ENCODE results near the gene SLC12A8.

The SLC12A8 gene

DNA sequence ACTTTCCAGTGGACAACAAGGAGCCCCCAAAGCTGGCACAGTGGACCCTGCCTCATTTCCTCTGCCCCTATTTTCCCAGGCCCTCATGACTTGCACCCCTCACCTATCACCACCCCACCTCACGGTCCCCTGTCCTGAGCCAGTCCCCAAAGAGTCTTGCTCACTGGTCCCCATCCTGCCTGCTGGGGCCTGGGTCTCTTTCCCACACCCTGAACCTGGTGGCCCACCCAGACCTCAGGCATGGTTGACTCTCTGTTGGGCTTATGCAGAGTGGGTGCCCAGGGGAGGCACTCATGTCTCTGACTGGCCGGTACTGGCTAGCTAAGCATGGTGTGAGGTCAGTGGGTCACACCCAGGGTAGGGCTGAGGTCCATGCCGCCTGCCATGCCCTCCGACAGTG, 73.2 kb downstream of the SLC12A8 start:
- H3K9me3 ChIP-seq (ENCODE audit: control insufficient read depth, low read length): no peaks in the 10 kb centered on the region
- H3K4me1 ChIP-seq (ENCODE audit: control insufficient read depth, insufficient read depth, low read depth, low read length): peaks cover 40% of the 10 kb centered on the region
- peak overlapping the region; percentile 97 for H4K91ac ChIP-seq (ENCODE audit: low read length)
- peak overlapping the region; percentile 91 for H2AK5ac ChIP-seq (ENCODE audit: low read length, severe bottlenecking)
- peak overlapping the region; percentile 82 for H2BK120ac ChIP-seq (ENCODE audit: low read depth, low read length)
- no peak overlapping the region for H3K23ac ChIP-seq (ENCODE audit: low read length in 2 of 2)
- H2AFZ ChIP-seq (ENCODE audit: low read depth, low read length): no peak overlapping the region
- peaks cover 1% of the 10 kb centered on the region for H3K79me1 ChIP-seq (replicated peaks; ENCODE audit: low read length, poor library complexity, severe bottlenecking)
- H3K4me2 ChIP-seq (ENCODE audit: low read length, poor library complexity, severe bottlenecking): no peak overlapping the region
- no peak for DNase-seq
- peak overlapping the region in 1 of 2 experiments; percentile 5 for H3K14ac ChIP-seq (ENCODE audit: low read length in 2 of 2)
- no peaks in the 10 kb centered on the region for H3K27me3 ChIP-seq (ENCODE audit: control insufficient read depth in 1 of 2, insufficient read depth in 1 of 2, low read length in 2 of 2)
- H3K4ac ChIP-seq (ENCODE audit: low read depth in 1 of 2, low read length in 2 of 2): peak overlapping the region; percentile 5 to 96
- H2BK15ac ChIP-seq (ENCODE audit: low read depth, poor library complexity, severe bottlenecking): peak overlapping the region; percentile 82
- H4K8ac ChIP-seq (ENCODE audit: low read length): peak overlapping the region; percentile 73
- H3K9ac ChIP-seq (ENCODE audit: low read length): no peak overlapping the region
- H2BK12ac ChIP-seq (ENCODE audit: low read length in 2 of 2): peak overlapping the region; percentile 93 to 100
- H3K4me3 ChIP-seq (ENCODE audit: insufficient read depth in 1 of 2, low read depth in 1 of 2, low read length in 2 of 2): no peak overlapping the region
- H3K36me3 ChIP-seq (ENCODE audit: control insufficient read depth in 1 of 2, insufficient read depth in 2 of 2, low read depth in 1 of 2, low read length in 2 of 2): no peaks in the 10 kb centered on the region
- H2BK5ac ChIP-seq (ENCODE audit: low read depth, low read length, poor library complexity, severe bottlenecking): no peak overlapping the region
- H3K18ac ChIP-seq (ENCODE audit: low read depth in 1 of 2, low read length in 2 of 2): peak overlapping the region; percentile 90 to 92
- WGBS: 97% methylated on average over 4 of the region's 4 CpGs
- H3K27ac ChIP-seq (ENCODE audit: low read length, poor library complexity, severe bottlenecking): no peak overlapping the region

- no peak overlapping the region for H2BK5ac ChIP-seq (ENCODE audit: low read depth, low read length, poor library complexity, severe bottlenecking)
- H3K14ac ChIP-seq (ENCODE audit: low read length in 2 of 2): peak overlapping the region in 1 of 2 experiments; percentile 39
- peak overlapping the region; percentile 54 to 68 for H3K18ac ChIP-seq (ENCODE audit: low read depth in 1 of 2, low read length in 2 of 2)
- H3K27ac ChIP-seq (ENCODE audit: low read length, poor library complexity, severe bottlenecking): peak overlapping the region; percentile 53
- peak; percentile 79 for DNase-seq
- peak overlapping the region; percentile 92 for H4K91ac ChIP-seq (ENCODE audit: low read length)
- H3K79me1 ChIP-seq (replicated peaks; ENCODE audit: low read length, poor library complexity, severe bottlenecking): peaks cover 1% of the 10 kb centered on the region
- H3K4ac ChIP-seq (ENCODE audit: low read depth in 1 of 2, low read length in 2 of 2): peak overlapping the region; percentile 49
- H3K9me3 ChIP-seq (ENCODE audit: control insufficient read depth, low read length): no peaks in the 10 kb centered on the region
- H3K4me2 ChIP-seq (ENCODE audit: low read length, poor library complexity, severe bottlenecking): no peak overlapping the region
- H4K8ac ChIP-seq (ENCODE audit: low read length): peak overlapping the region; percentile 75
- 77% methylated on average over 16 of the region's 17 CpGs for WGBS
- no peak overlapping the region for H3K23ac ChIP-seq (ENCODE audit: low read length in 2 of 2)
- H2AK5ac ChIP-seq (ENCODE audit: low read length, severe bottlenecking): no peak overlapping the region
- peak overlapping the region; percentile 26 to 80 for H2BK12ac ChIP-seq (ENCODE audit: low read length in 2 of 2)
- H3K4me1 ChIP-seq (ENCODE audit: control insufficient read depth, insufficient read depth, low read depth, low read length): peaks cover 32% of the 10 kb centered on the region
- no peak overlapping the region for H3K4me3 ChIP-seq (ENCODE audit: insufficient read depth in 1 of 2, low read depth in 1 of 2, low read length in 2 of 2)
- H3K36me3 ChIP-seq (ENCODE audit: control insufficient read depth in 1 of 2, insufficient read depth in 2 of 2, low read depth in 1 of 2, low read length in 2 of 2): no peaks in the 10 kb centered on the region
- H3K9ac ChIP-seq (ENCODE audit: low read length): peak overlapping the region; percentile 77
- peak overlapping the region; percentile 19 for H2AFZ ChIP-seq (ENCODE audit: low read depth, low read length)
- peak overlapping the region; percentile 66 for H2BK120ac ChIP-seq (ENCODE audit: low read depth, low read length)
- no peaks in the 10 kb centered on the region for H3K27me3 ChIP-seq (ENCODE audit: control insufficient read depth in 1 of 2, insufficient read depth in 1 of 2, low read length in 2 of 2)
- H2BK15ac ChIP-seq (ENCODE audit: low read depth, poor library complexity, severe bottlenecking): no peak overlapping the region
Measured at GRCh38 chr3:125137358-125138033, 75.1 kb downstream of the SLC12A8 start.

DNA sequence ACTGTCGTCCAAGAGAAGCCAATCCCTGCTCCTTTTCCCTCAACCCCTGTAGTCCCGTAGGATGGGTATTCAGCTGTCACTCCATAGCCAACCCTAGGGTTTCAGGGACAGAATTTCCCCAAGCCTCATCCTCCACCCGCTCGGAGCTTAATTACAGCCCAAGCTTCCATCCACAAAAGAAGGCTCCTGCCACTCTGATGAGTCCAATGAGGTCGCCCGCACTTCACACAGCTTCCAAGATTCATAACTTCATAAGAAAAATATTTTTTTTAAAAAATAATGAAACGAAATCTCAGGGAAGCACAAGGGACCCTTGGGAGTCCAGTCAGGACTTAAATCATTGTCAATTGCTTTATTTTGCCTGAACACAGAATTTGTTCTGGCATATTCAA, 75.6 kb downstream of the SLC12A8 start:
- Histone ChIP-seq H3K79me1 (replicated peaks; ENCODE audit: low read length, poor library complexity, severe bottlenecking) (peaks cover 1% of the 10 kb centered on the region), H2BK5ac (ENCODE audit: low read depth, low read length, poor library complexity, severe bottlenecking) (no peak overlapping the region), H4K8ac (ENCODE audit: low read length) (no peak overlapping the region), H3K27ac (ENCODE audit: low read length, poor library complexity, severe bottlenecking) (no peak overlapping the region), H3K36me3 (ENCODE audit: control insufficient read depth in 1 of 2, insufficient read depth in 2 of 2, low read depth in 1 of 2, low read length in 2 of 2) (no peaks in the 10 kb centered on the region), H3K23ac (ENCODE audit: low read length in 2 of 2) (no peak overlapping the region), H3K14ac (ENCODE audit: low read length in 2 of 2) (no peak overlapping the region), H3K27me3 (ENCODE audit: control insufficient read depth in 1 of 2, insufficient read depth in 1 of 2, low read length in 2 of 2) (no peaks in the 10 kb centered on the region), H3K18ac (ENCODE audit: low read depth in 1 of 2, low read length in 2 of 2) (peak overlapping the region; percentile 68 to 75), H2BK120ac (ENCODE audit: low read depth, low read length) (peak overlapping the region; percentile 66), H2BK12ac (ENCODE audit: low read length in 2 of 2) (peak overlapping the region in 1 of 2 experiments; percentile 18), H3K4me3 (ENCODE audit: insufficient read depth in 1 of 2, low read depth in 1 of 2, low read length in 2 of 2) (peak overlapping the region in 1 of 2 experiments; percentile 27), H3K4me1 (ENCODE audit: control insufficient read depth, insufficient read depth, low read depth, low read length) (peaks cover 30% of the 10 kb centered on the region), H3K9ac (ENCODE audit: low read length) (peak overlapping the region; percentile 77), H2AK5ac (ENCODE audit: low read length, severe bottlenecking) (peak overlapping the region; percentile 65), H3K4me2 (ENCODE audit: low read length, poor library complexity, severe bottlenecking) (no peak overlapping the region), H3K4ac (ENCODE audit: low read depth in 1 of 2, low read length in 2 of 2) (peak overlapping the region; percentile 24 to 25), H2AFZ (ENCODE audit: low read depth, low read length) (no peak overlapping the region), H3K9me3 (ENCODE audit: control insufficient read depth, low read length) (no peaks in the 10 kb centered on the region), H4K91ac (ENCODE audit: low read length) (no peak overlapping the region), H2BK15ac (ENCODE audit: low read depth, poor library complexity, severe bottlenecking) (no peak overlapping the region)
- WGBS: 90% methylated on average over 5 of the region's 7 CpGs
- no peak for DNase-seq

- WGBS: 64% methylated on average over 4 of the region's 4 CpGs
- H2AK5ac ChIP-seq (ENCODE audit: low read length, severe bottlenecking): peak overlapping the region; percentile 65
Measured at GRCh38 chr3:125136515-125136914, 76.0 kb downstream of the SLC12A8 start.

More at GRCh38 chr3:125136515-125136914, 76.0 kb downstream of the SLC12A8 start:
- Histone ChIP-seq H2BK15ac (ENCODE audit: low read depth, poor library complexity, severe bottlenecking) (no peak overlapping the region), H3K4me1 (ENCODE audit: control insufficient read depth, insufficient read depth, low read depth, low read length) (peaks cover 26% of the 10 kb centered on the region), H3K9me3 (ENCODE audit: control insufficient read depth, low read length) (no peaks in the 10 kb centered on the region), H2BK120ac (ENCODE audit: low read depth, low read length) (peak overlapping the region; percentile 64), H3K14ac (ENCODE audit: low read length in 2 of 2) (no peak overlapping the region), H3K4me2 (ENCODE audit: low read length, poor library complexity, severe bottlenecking) (no peak overlapping the region), H4K91ac (ENCODE audit: low read length) (peak overlapping the region; percentile 58), H3K9ac (ENCODE audit: low read length) (peak overlapping the region; percentile 77), H3K79me1 (replicated peaks; ENCODE audit: low read length, poor library complexity, severe bottlenecking) (peaks cover 1% of the 10 kb centered on the region), H3K18ac (ENCODE audit: low read depth in 1 of 2, low read length in 2 of 2) (peak overlapping the region; percentile 45 to 75), H3K36me3 (ENCODE audit: control insufficient read depth in 1 of 2, insufficient read depth in 2 of 2, low read depth in 1 of 2, low read length in 2 of 2) (no peaks in the 10 kb centered on the region), H3K27ac (ENCODE audit: low read length, poor library complexity, severe bottlenecking) (no peak overlapping the region), H3K4ac (ENCODE audit: low read depth in 1 of 2, low read length in 2 of 2) (peak overlapping the region in 1 of 2 experiments; percentile 49), H3K4me3 (ENCODE audit: insufficient read depth in 1 of 2, low read depth in 1 of 2, low read length in 2 of 2) (peak overlapping the region in 1 of 2 experiments; percentile 27), H3K23ac (ENCODE audit: low read length in 2 of 2) (no peak overlapping the region), H4K8ac (ENCODE audit: low read length) (no peak overlapping the region), H2BK5ac (ENCODE audit: low read depth, low read length, poor library complexity, severe bottlenecking) (no peak overlapping the region), H2AFZ (ENCODE audit: low read depth, low read length) (no peak overlapping the region), H2BK12ac (ENCODE audit: low read length in 2 of 2) (peak overlapping the region; percentile 18 to 60), H3K27me3 (ENCODE audit: control insufficient read depth in 1 of 2, insufficient read depth in 1 of 2, low read length in 2 of 2) (no peaks in the 10 kb centered on the region)
- no peak for DNase-seq

Data from mesenchymal stem cell (in vitro differentiated cells and primary cell).